Measurements from ENCODE around the gene TMEM132C. TPM values are rescaled to one million over a fixed set of nuclear protein-coding genes. Genes with fewer than 3 reads are reported as not detected.

TMEM132C gene
- total and polyA plus RNA-seq, 4 donors = 0.05 to 0.08 (median 0.05) TPM; not detected in 1

- Histone ChIP-seq H3K9ac (ENCODE audit: low read depth in 1 of 2, low read length in 2 of 2) (no peak overlapping the region), H3K4me1 (ENCODE audit: control insufficient read depth in 4 of 4, insufficient read depth in 4 of 4, low read length in 3 of 4) (no peaks in the 10 kb centered on the region), H3K9me3 (ENCODE audit: control insufficient read depth in 4 of 4, low read length in 3 of 4) (no peaks in the 10 kb centered on the region), H3K36me3 (ENCODE audit: control insufficient read depth in 4 of 4, insufficient read depth in 3 of 4, low read depth in 1 of 4, low read length in 3 of 4) (no peaks in the 10 kb centered on the region), H3K27me3 (ENCODE audit: control insufficient read depth in 4 of 4, insufficient read depth in 4 of 4, low read length in 3 of 4) (peaks cover 0 to 3% (median 0%) of the 10 kb centered on the region in 4 donors), H3K4me3 (ENCODE audit: low read depth in 1 of 3, low read length in 3 of 3) (no peak overlapping the region), H3K27ac (ENCODE audit: low read depth in 1 of 2, low read length in 2 of 2) (no peak overlapping the region)
- 71% methylated on average over 3 of the region's 3 CpGs for WGBS
- no peak for TF ChIP-seq MAX (IDR thresholded peaks at IDR 0.05)
- no peak for TF ChIP-seq HNF4A (conservative IDR thresholded peaks at IDR 0.05)
- TF ChIP-seq ZBTB33 (IDR thresholded peaks at IDR 0.05) = no peak
- TF ChIP-seq EGR1 (IDR thresholded peaks at IDR 0.05; ENCODE audit: low read depth in 2 of 2) = no peak
- no peak for TF ChIP-seq YY1 (IDR thresholded peaks at IDR 0.05)
- no peak for TF ChIP-seq CTCF (IDR thresholded peaks at IDR 0.05; ENCODE audit: low read depth, low read length, missing input control)
- no peak for TF ChIP-seq ATF3 (IDR thresholded peaks at IDR 0.05)
- no peak for TF ChIP-seq RAD21 (IDR thresholded peaks at IDR 0.05)
- TF ChIP-seq TAF1 (conservative IDR thresholded peaks at IDR 0.05) = no peak
- no peak for TF ChIP-seq FOXA2 (IDR thresholded peaks at IDR 0.05)
- TF ChIP-seq NR2F2 (IDR thresholded peaks at IDR 0.05) = no peak
- no peak for TF ChIP-seq JUND (IDR thresholded peaks at IDR 0.05)
- TF ChIP-seq HNF4G (IDR thresholded peaks at IDR 0.05) = no peak
- TF ChIP-seq REST (IDR thresholded peaks at IDR 0.05) = no peak
- no peak for DNase-seq (ENCODE audit: low spot score)
These were observed 390.4 kb downstream of the TMEM132C start for GRCh38 chr12:128657378-128657777.

- H3K36me3 ChIP-seq (ENCODE audit: control insufficient read depth in 4 of 4, insufficient read depth in 3 of 4, low read depth in 1 of 4, low read length in 3 of 4) = no peaks in the 10 kb centered on the region
- 62% methylated on average over 7 of the region's 7 CpGs for WGBS
- no peak for DNase-seq (ENCODE audit: low spot score)
- H3K9ac ChIP-seq (ENCODE audit: low read depth in 1 of 2, low read length in 2 of 2) = no peak overlapping the region
- TF ChIP-seq REST (IDR thresholded peaks at IDR 0.05) = no peak
- TF ChIP-seq GABPA (IDR thresholded peaks at IDR 0.05 in 1 of 2, conservative IDR thresholded peaks at IDR 0.05 in 1 of 2) = no peak
- TF ChIP-seq RAD21 (IDR thresholded peaks at IDR 0.05) = no peak
- TF ChIP-seq YY1 (IDR thresholded peaks at IDR 0.05) = no peak
- TF ChIP-seq NR2F2 (IDR thresholded peaks at IDR 0.05) = no peak
- no peak for TF ChIP-seq TAF1 (conservative IDR thresholded peaks at IDR 0.05)
- no peak for TF ChIP-seq HNF4A (conservative IDR thresholded peaks at IDR 0.05)
- H3K4me1 ChIP-seq (ENCODE audit: control insufficient read depth in 4 of 4, insufficient read depth in 4 of 4, low read length in 3 of 4) = no peaks in the 10 kb centered on the region
- no peak overlapping the region for H3K4me3 ChIP-seq (ENCODE audit: low read depth in 1 of 3, low read length in 3 of 3)
- peaks cover 0 to 3% (median 0%) of the 10 kb centered on the region in 4 donors for H3K27me3 ChIP-seq (ENCODE audit: control insufficient read depth in 4 of 4, insufficient read depth in 4 of 4, low read length in 3 of 4)
- no peaks in the 10 kb centered on the region for H3K9me3 ChIP-seq (ENCODE audit: control insufficient read depth in 4 of 4, low read length in 3 of 4)
- H3K27ac ChIP-seq (ENCODE audit: low read depth in 1 of 2, low read length in 2 of 2) = no peak overlapping the region
These were observed 393.7 kb downstream of the TMEM132C start for GRCh38 chr12:128660532-128661225.

Data from liver (tissue), 9 donors.